Stimulated activated CD4-positive, alpha-beta T cell treated with anti-CD3 and anti-CD28 coated beads, Interleukin-1b, Interleukin-23, amount 100 ng/mL, for 4 hours (primary cell): Measurements from ENCODE around the gene CASKIN1.
"Not testable (repeated sequence)": the region's sequence is repeated elsewhere in the genome, so short reads cannot be mapped to it uniquely, and the experiment has no call there.

ENCODE experiments used
- DNase-seq, 2 donors: peaks; one replicate each; pipeline ENCODE4 v3.0.0-alpha.2; 2020; ENCODE audit warnings: low read depth in 2 of 2

Gene CASKIN1

GRCh38 chr16:2196162-2196980 is at the start of gene CASKIN1:
CASKIN1 (minus strand) TSS chr16:2196605; CDS start chr16:2196432, 173 bp downstream.
- no peak for DNase-seq

- no peak for DNase-seq
These were observed 48.8 kb upstream of the CASKIN1 start for GRCh38 chr16:2244926-2245795.

GRCh38 chr16:2244301-2244700 is 47.9 kb upstream of the CASKIN1 start:
- no peak for DNase-seq

- no peak for DNase-seq
These were observed 47.4 kb upstream of the CASKIN1 start for GRCh38 chr16:2243781-2244180.

GRCh38 chr16:2243031-2243528 is 46.7 kb upstream of the CASKIN1 start:
- no peak for DNase-seq

GRCh38 chr16:2242598-2242997 is 46.2 kb upstream of the CASKIN1 start:
- no peak for DNase-seq

GRCh38 chr16:2240331-2240730 is 43.9 kb upstream of the CASKIN1 start:
- not testable (repeated sequence) for DNase-seq

- DNase-seq, result no peak
These were observed 42.7 kb upstream of the CASKIN1 start for GRCh38 chr16:2238838-2239675.

GRCh38 chr16:2238150-2238837 is 41.9 kb upstream of the CASKIN1 start:
- no peak for DNase-seq

- DNase-seq, result no peak
These were observed 41.2 kb upstream of the CASKIN1 start for GRCh38 chr16:2237493-2238149.

GRCh38 chr16:2237102-2237482 is 40.7 kb upstream of the CASKIN1 start:
- no peak for DNase-seq

- DNase-seq, result no peak
These were observed 40.1 kb upstream of the CASKIN1 start, which contains the start of gene DNASE1L2 for GRCh38 chr16:2236337-2237101. DNASE1L2 (plus strand) TSS chr16:2236444; CDS start chr16:2236817, 373 bp downstream.

- DNase-seq, result no peak
These were observed 39.4 kb upstream of the CASKIN1 start for GRCh38 chr16:2235695-2236336.

GRCh38 chr16:2235234-2235651 is 38.8 kb upstream of the CASKIN1 start:
- DNase-seq, result no peak

- DNase-seq, result no peak
These were observed 38.4 kb upstream of the CASKIN1 start for GRCh38 chr16:2234813-2235170.

GRCh38 chr16:2233872-2234812 is 37.7 kb upstream of the CASKIN1 start:
- no peak for DNase-seq

- no peak for DNase-seq
These were observed 36.8 kb upstream of the CASKIN1 start for GRCh38 chr16:2233046-2233775.
